GM19328 (cell line): ENCODE data around the gene POP7.
"Not testable (repeated sequence)": the region's sequence is repeated elsewhere in the genome, so short reads cannot be mapped to it uniquely, and the experiment has no call there.

Experiments used
- ATAC-seq: cut with Tn5 transposase; IDR thresholded peaks from one replicate; pipeline ENCODE4 v1.9.1; 2021; ENCODE audit warnings: mild to moderate bottlenecking, moderate library complexity; ENCODE audit not compliant: unreplicated experiment

The POP7 gene

DNA sequence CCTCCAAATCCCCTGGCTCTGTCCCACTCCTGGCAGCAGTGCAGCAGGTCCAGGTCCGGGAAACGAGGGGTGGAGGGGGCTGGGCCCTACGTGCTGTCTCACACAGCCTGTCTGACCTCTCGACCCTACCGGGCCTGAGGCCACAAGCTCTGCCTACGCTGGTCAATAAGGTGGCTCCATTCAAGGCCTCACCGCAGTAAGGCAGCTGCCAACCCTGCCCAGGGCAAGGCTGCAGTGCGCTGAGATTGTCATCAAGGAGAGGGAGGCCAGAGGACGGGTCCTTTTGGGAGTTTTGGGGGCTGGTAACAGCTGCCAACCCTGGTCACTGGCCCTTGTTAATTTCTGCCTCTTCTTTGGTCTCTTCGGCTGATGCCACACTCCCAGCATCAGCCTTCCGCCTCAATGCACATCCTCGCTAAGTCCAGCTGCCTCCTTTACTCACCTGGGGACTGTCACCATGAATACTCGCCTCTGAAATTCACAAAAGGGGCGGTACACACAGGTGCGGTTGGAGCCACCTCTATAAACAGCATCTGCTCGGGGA is 17.9 kb downstream of the POP7 start:
- no peak for ATAC-seq

DNA sequence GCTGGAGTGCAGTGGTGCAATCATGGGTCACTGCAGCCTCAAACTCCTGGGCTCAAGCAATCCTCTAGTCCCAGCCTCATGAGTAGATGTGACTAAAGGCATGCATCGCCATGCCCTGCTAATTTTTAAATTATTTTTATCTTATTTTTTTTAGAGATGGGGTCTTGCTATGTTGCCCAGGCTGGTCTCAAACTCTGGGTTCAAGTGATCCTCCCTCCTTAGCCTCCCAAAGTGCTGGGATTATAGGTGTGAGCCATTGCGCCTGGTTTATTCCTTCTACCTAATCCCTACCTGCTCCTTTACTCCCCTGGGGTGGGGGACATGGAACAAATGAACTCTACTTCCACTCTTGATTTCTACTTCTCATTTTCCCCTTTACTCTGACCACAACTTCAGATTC is 18.4 kb downstream of the POP7 start:
- ATAC-seq, result not testable (repeated sequence)

DNA sequence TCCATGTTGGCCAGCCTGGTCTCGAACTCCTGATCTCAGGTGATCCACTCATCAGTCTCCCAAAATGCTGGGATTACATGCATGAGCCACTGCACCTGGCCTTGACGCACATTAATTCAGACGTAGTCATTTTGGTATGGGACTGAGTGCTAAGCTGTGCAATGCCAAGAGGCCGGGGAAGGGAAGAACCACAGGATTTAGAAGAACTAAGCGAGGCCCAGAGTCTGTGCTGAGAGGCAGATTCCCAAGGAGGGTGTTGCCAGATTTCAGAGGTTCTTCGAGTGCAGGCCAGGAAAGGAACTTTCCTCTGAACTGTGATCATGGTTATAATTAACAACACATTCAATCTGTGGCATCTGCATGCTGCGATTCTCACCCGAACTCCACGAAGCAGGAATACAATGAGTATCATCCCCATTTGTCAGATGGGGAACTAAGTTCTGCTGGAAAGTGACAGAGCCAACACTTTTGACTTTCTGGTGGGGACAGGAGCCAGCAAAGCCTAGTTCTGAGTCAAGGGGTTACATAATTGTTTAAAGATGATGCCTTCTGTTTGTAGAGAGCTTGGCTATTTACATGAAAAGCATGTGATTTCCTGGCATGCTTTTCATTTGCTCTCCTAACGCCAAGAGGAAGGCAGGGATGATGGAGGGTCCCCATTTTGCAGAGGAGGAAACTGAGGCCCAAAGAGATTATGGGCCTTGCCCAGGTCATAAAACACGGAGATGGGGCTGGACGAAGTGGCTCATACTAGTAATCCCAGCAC is 21.3 kb downstream of the POP7 start:
- ATAC-seq, result no peak

DNA sequence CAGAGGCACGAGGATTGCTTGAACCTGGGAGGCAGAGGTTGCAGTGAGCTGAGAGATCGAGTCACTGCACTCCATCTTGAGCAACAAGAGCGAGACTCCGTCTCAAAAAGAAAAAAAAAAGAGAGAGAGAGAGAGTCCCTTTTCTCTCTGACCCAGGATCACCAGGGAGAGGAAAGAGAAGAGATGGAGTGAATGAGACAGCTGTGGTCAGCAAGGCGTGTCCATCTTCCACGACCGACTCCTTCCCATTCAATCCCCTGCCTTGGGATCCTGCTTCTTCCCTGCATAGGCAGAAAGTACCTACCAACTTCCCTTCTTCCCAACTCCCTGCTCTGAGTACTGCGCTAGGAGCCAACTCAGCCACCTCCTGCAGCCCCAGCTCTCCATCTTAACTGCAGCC is 22.3 kb downstream of the POP7 start:
- ATAC-seq, result no peak

DNA sequence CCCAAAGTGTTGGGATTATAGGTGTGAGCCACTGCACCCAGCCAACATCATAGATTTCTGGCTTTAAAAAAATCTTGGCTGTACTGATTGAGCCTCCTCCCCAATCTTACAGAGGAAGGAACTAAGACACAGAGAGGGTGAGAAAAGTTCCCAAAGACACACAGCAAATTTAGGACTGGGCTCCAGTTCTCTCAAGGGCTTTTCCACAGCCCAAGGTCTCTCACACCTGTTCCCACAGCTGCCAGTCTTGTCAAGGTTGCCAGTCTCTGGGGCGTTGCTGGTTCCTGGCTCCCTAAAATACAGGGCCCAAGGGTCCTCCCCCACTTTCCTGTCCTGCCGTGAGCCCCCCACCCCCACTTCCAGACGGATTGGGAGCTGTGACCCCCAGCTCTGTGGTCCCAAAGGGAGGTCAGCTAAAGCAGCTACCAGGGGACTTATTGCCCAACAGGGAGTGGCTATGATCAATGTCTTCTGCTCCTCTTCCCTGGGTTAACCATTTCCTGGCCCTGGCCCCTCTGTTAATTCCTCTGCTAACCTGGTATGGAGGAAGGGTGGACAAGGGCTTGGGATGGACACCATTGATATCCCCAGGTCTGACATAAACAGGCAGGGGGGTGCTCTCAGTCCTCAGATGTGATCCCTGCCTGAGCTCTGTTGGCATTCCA is 24.3 kb downstream of the POP7 start:
- no peak for ATAC-seq

DNA sequence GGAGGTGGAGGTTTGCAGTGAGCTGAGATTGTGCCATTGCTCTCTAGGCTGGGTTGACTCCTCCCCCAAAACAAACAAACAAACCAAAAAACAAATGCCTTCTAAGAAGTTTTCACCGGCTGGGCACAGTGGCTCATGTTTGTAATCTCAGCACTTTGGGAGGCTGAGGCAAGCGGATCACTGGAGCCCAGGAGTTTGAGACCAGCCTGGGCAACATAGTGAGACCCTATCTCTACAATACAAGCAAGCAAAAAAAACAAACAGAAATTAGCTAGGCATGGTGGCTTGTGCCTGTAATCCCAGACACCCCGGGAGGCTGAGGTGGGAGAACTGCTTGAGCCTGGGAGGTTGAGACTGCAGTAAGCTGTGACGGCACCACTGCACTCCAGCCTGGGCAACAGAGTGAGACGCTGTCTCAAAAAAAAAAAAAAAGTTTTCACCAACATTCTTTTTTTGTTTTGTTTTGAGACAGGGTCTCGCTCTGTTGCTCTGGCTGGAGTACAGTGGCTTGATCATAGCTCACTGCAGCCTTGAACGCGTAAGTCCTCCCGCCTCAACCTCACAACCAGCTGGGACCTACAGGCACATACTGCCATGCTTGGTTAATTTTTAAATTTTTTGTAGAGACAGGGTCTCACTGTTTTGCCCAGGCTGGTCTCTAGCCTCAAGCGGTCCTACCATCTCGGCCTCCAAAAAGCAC is 26.2 kb downstream of the POP7 start:
- ATAC-seq, result no peak

DNA sequence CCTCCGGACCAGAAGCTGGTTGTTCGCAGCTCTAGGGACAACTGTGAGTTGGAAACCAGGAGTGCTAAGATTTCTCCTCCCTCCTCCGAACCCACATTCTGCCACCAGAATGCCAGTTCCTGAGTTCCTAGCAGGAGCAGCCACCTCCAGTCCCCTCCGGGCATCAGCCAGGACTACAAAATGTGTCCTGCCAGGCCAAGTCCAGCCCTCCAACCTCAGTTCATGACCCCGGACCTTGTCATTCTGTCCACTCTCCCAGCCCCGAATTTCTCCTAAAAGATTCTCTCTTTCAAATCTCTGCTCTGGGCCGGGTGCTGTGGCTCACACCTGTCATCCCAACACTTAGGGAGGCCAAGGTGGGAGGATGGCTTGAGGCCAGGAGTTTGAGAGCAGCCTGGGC is 29.8 kb downstream of the POP7 start:
- ATAC-seq, result no peak

DNA sequence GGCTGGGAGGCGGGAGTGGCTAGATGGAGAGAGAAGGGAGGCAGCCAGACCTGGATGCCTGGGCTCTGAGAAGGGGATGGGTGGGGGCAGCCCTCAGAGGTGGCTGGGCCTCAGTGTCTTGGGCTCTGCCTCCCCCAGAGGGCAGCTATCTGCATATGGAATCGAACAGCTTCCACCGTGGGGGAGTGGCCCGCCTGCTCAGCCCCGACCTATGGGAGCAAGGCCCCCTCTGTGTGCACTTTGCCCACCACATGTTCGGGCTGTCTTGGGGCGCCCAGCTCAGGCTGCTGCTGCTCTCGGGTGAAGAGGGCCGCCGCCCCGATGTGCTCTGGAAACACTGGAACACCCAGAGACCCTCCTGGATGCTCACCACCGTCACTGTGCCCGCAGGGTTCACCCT is 30.8 kb downstream of the POP7 start:
- ATAC-seq, result no peak

DNA sequence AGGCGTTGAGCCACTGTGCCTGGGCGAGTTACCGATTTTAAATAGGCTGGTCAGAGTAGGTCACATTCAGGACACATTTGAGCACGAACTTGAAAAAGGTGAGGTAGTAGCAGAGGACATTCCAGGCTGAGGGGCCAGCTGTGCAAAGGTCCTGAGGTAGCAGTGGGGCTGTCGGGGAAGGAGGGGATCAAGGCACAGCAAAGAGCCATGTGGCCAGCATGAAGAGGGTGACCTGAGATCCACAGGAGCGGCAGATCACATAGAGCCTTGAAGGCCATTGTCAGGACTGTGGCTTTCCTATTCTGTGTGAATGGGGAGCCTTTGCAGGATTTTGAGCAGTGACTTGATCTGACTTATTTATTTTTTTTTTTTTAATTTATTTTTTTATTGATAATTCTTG is 34.0 kb downstream of the POP7 start:
- ATAC-seq, result no peak

DNA sequence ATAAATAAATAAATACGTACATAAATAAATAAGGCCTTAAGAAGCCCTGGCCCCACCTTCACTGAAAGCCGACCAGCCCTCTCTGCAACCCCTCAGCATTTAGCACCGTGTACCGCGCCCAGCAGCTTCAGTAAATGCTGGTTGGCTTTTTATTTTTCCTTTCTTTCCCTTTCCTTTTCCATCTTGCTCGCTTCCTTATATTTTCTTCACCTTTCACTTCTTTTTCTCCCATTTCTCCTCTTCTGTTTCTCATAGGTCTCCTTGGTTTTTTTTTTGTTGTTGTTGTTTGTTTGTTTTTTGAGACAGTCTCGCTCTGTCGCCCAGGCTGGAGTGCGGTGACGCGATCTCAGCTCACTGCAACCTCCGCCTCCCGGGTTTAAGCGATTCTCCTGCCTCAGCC is 38.7 kb downstream of the POP7 start:
- ATAC-seq, result no peak

DNA sequence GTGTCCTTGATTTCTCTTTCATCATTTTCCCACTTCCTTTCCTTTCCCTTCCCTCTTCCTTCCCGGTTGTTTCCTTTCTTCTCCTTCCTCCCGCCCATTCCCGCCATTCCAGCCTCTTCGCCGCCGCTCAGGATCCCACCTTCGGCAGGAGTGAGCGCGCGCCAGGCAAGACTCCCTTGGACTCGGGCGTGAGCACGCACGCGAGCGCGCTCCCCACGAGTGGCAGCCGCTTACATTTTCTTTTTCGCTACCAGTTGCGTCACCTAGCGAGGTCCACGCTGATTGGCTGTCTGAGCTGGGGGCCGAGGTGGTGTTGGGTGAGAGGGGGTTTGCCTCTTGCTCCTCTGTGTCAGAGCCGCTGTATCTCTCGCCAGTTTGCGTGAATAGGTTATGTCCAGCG is 39.3 kb downstream of the POP7 start:
- ATAC-seq, result no peak

DNA sequence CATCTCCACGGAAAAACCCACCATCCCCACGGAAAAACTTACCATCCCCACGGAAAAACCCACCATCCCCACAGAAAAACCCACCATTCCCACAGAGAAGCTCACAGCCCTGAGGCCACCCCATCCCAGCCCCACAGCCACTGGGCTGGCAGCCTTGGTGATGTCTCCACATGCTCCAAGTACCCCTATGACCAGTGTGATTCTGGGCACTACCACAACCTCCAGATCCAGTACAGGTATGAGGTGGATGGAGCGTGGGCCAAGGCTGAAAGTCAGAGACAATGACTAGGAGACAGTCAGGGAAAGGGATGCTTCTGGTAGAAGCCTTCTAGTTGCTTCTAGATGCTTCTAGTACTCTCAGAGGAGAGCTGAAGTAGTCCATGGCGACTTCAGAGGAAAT is 47.1 kb downstream of the POP7 start:
- no peak for ATAC-seq

DNA sequence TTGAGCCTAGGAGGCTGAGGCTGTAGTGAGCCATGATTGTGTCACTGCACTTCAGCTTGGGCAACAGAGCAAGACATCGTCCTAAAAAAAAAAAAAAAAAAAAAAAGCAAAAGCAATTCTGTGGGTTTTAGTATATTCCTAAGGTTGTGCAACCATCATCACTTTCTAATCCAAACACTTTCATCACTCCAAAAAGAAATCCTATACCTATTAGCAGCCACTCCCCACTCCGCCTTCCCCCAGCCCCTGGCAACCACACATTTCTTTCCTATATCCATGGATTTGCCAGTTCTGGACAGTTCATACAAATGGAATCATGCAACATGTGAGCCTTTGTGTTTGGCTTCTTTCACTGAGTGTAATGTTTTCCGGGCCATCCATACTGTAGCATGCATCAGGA is 47.8 kb downstream of the POP7 start:
- no peak for ATAC-seq
